Liver (tissue), 9 donors: ENCODE data around the gene USP38. TPM values are rescaled to one million over a fixed set of nuclear protein-coding genes. Genes with fewer than 3 reads are reported as not detected.

Experiments used
- DNase-seq: peaks from one replicate; pipeline ENCODE4 v3.0.0-alpha.2; 2017; ENCODE audit warnings: low spot score
- H3K27ac ChIP-seq, 2 donors: one replicate each; pipeline ENCODE4 v1.7.0; 2013; ENCODE audit warnings: inconsistent platforms in 2 of 2, low read length in 2 of 2, control low read depth in 1 of 2, low read depth in 1 of 2, mild to moderate bottlenecking in 1 of 2
- H3K27me3 ChIP-seq, 4 donors: one replicate each; pipeline versions ENCODE4 v1.6.1 to v1.7.0; 2013; ENCODE audit warnings: low read length in 3 of 4, inconsistent platforms in 1 of 4, mild to moderate bottlenecking in 1 of 4, moderate library complexity in 1 of 4; ENCODE audit not compliant: control insufficient read depth in 4 of 4, insufficient read depth in 4 of 4
- H3K36me3 ChIP-seq, 4 donors: one replicate each; pipeline versions ENCODE4 v1.6.1 to v1.7.0; 2013; ENCODE audit warnings: low read length in 3 of 4, mild to moderate bottlenecking in 3 of 4, low read depth in 1 of 4, moderate library complexity in 1 of 4; ENCODE audit not compliant: control insufficient read depth in 4 of 4, insufficient read depth in 3 of 4
- H3K4me1 ChIP-seq, 4 donors: one replicate each; pipeline versions ENCODE4 v1.6.1 to v1.7.0; 2013; ENCODE audit warnings: low read length in 3 of 4, mild to moderate bottlenecking in 3 of 4, moderate library complexity in 1 of 4; ENCODE audit not compliant: control insufficient read depth in 4 of 4, insufficient read depth in 4 of 4
- H3K4me3 ChIP-seq, 3 donors: one replicate each; pipeline versions ENCODE4 v1.6.1 to v1.7.0; 2013; ENCODE audit warnings: low read length in 3 of 3, control low read depth in 1 of 3, low read depth in 1 of 3, mild to moderate bottlenecking in 1 of 3
- H3K9ac ChIP-seq, 2 donors: one replicate each; pipeline ENCODE4 v1.7.0; 2013; ENCODE audit warnings: low read length in 2 of 2, mild to moderate bottlenecking in 2 of 2, moderate library complexity in 2 of 2, control low read depth in 1 of 2, low read depth in 1 of 2
- H3K9me3 ChIP-seq, 4 donors: one replicate each; pipeline versions ENCODE4 v1.6.1 to v1.7.0; 2013; ENCODE audit warnings: low read length in 3 of 4; ENCODE audit not compliant: control insufficient read depth in 4 of 4
- ATF3 ChIP-seq: IDR thresholded peaks from 2 replicates; pipeline ENCODE4 v1.6.1; 2016; ENCODE audit warnings: antibody characterized with exemption
- EGR1 ChIP-seq, 2 donors: IDR thresholded peaks; 2 replicates each; pipeline ENCODE4 v1.6.1; 2016 to 2018; ENCODE audit warnings: antibody characterized with exemption in 2 of 2, low read depth in 2 of 2
- FOXA1 ChIP-seq: IDR thresholded peaks from 2 replicates; pipeline ENCODE4 v1.6.1; 2016; ENCODE audit warnings: antibody characterized with exemption
- FOXA2 ChIP-seq: IDR thresholded peaks from 2 replicates; pipeline ENCODE4 v1.6.1; 2016; ENCODE audit warnings: antibody characterized with exemption
- GABPA ChIP-seq, 2 donors: IDR thresholded peaks in 1 of 2; conservative IDR thresholded peaks in 1 of 2; 2 replicates each; pipeline ENCODE4 v1.6.1; 2016; ENCODE audit warnings: antibody characterized with exemption in 2 of 2, mild to moderate bottlenecking in 1 of 2, moderate library complexity in 1 of 2
- HNF4A ChIP-seq, 2 donors: conservative IDR thresholded peaks; 2 replicates each; pipeline ENCODE4 v1.6.1; 2016; ENCODE audit warnings: antibody characterized with exemption in 2 of 2, mild to moderate bottlenecking in 2 of 2
- HNF4G ChIP-seq: IDR thresholded peaks from 2 replicates; pipeline ENCODE4 v1.6.1; 2016; ENCODE audit warnings: antibody characterized with exemption
- JUND ChIP-seq, 2 donors: IDR thresholded peaks; 2 replicates each; pipeline ENCODE4 v1.6.1; 2016; ENCODE audit warnings: antibody characterized with exemption in 2 of 2
- NR2F2 ChIP-seq: IDR thresholded peaks from 2 replicates; pipeline ENCODE4 v1.6.1; 2016; ENCODE audit warnings: antibody characterized with exemption
- RAD21 ChIP-seq, 2 donors: IDR thresholded peaks; 2 replicates each; pipeline ENCODE4 v1.6.1; 2016; ENCODE audit warnings: antibody characterized with exemption in 2 of 2, mild to moderate bottlenecking in 2 of 2
- REST ChIP-seq: IDR thresholded peaks from 2 replicates; pipeline ENCODE4 v1.6.1; 2016; ENCODE audit warnings: antibody characterized with exemption, mild to moderate bottlenecking
- RXRA ChIP-seq, 2 donors: IDR thresholded peaks; 2 replicates each; pipeline ENCODE4 v1.6.1; 2017 to 2018; ENCODE audit warnings: antibody characterized with exemption in 2 of 2, mild to moderate bottlenecking in 1 of 2
- SP1 ChIP-seq: IDR thresholded peaks from 2 replicates; pipeline ENCODE4 v1.6.1; 2018; ENCODE audit warnings: antibody characterized with exemption, mild to moderate bottlenecking
- TAF1 ChIP-seq: conservative IDR thresholded peaks from 2 replicates; pipeline ENCODE4 v1.6.1; 2016; ENCODE audit warnings: antibody characterized with exemption, mild to moderate bottlenecking
- YY1 ChIP-seq: IDR thresholded peaks from 2 replicates; pipeline ENCODE4 v1.6.1; 2016; ENCODE audit warnings: antibody characterized with exemption, mild to moderate bottlenecking
- ZBTB33 ChIP-seq: IDR thresholded peaks from 2 replicates; pipeline ENCODE4 v1.6.1; 2016; ENCODE audit warnings: antibody characterized with exemption
- WGBS: extraction: QIAGEN DNeasy Blood & Tissue Kit; methylation state at CpG from one replicate; pipeline ENCODE4 v1.1.7; 2013; 5-methylcytosine and 5-hydroxymethylcytosine counted together
- polyA plus RNA-seq, 2 donors: library from polyadenylated mRNA; stranded (reverse) in 1 of 2; unstranded in 1 of 2; fragments of 200-250 nt in 1 of 2; fragments of >200 nt in 1 of 2; fragmentation: Nextera tagmentation in 1 of 2; extraction: Ambion mirVana in 1 of 2; gene quantifications; one replicate each; pipeline versions ENCODE4 v1.2.1 to v1.2.3, GENCODE V29; 2013 to 2015
- total RNA-seq, 2 donors: library from RNA; depleted of rRNA; stranded (reverse); fragments of >200 nt; gene quantifications; one replicate each; pipeline ENCODE4 v1.2.3, GENCODE V29; 2014
- TF ChIP-seq, protein P1 (sequence below): IDR thresholded peaks from 2 replicates; pipeline ENCODE4 v1.6.1; 2016; ENCODE audit warnings: antibody characterized with exemption
- TF ChIP-seq, protein P2 (sequence below): fragments of 150-350 bp; IDR thresholded peaks from 2 replicates; pipeline ENCODE4 v1.5.1; 2017; ENCODE audit warnings: improper control_type of control experiment, low read depth, low read length; ENCODE audit not compliant: missing input control
- donor health status: healthy.
- donor health status: healthy.
- donor health status: healthy.
- donor health status: healthy.
- donor health status: healthy.

The USP38 gene
- total and polyA plus RNA-seq, 4 donors = 6.1 to 36.1 (median 18.2) TPM

GRCh38 chr4:143254491-143255226 lies 69.9 kb downstream of the USP38 start:
- no peaks in the 10 kb centered on the region for H3K36me3 ChIP-seq
- TF ChIP-seq FOXA1 (no peak), REST (no peak), EGR1 (IDR thresholded peaks at IDR 0.05; ENCODE audit: low read depth in 2 of 2) (no peak), YY1 (no peak), FOXA2 (no peak), JUND (IDR thresholded peaks at IDR 0.05) (no peak), HNF4A (conservative IDR thresholded peaks at IDR 0.05) (no peak), TAF1 (no peak), SP1 (no peak), HNF4G (no peak), NR2F2 (no peak), RAD21 (IDR thresholded peaks at IDR 0.05) (no peak), GABPA (IDR thresholded peaks at IDR 0.05 in 1 of 2, conservative IDR thresholded peaks at IDR 0.05 in 1 of 2) (no peak), ATF3 (no peak), RXRA (IDR thresholded peaks at IDR 0.05) (no peak), ZBTB33 (no peak)
- TF ChIP-seq, protein P1, sequence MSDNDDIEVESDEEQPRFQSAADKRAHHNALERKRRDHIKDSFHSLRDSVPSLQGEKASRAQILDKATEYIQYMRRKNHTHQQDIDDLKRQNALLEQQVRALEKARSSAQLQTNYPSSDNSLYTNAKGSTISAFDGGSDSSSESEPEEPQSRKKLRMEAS = no peak
- TF ChIP-seq, protein P2, sequence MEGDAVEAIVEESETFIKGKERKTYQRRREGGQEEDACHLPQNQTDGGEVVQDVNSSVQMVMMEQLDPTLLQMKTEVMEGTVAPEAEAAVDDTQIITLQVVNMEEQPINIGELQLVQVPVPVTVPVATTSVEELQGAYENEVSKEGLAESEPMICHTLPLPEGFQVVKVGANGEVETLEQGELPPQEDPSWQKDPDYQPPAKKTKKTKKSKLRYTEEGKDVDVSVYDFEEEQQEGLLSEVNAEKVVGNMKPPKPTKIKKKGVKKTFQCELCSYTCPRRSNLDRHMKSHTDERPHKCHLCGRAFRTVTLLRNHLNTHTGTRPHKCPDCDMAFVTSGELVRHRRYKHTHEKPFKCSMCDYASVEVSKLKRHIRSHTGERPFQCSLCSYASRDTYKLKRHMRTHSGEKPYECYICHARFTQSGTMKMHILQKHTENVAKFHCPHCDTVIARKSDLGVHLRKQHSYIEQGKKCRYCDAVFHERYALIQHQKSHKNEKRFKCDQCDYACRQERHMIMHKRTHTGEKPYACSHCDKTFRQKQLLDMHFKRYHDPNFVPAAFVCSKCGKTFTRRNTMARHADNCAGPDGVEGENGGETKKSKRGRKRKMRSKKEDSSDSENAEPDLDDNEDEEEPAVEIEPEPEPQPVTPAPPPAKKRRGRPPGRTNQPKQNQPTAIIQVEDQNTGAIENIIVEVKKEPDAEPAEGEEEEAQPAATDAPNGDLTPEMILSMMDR = no peak
- no peak for DNase-seq
- no peaks in the 10 kb centered on the region for H3K27me3 ChIP-seq
- no peaks in the 10 kb centered on the region for H3K9me3 ChIP-seq
- WGBS = 76% methylated on average over 5 of the region's 5 CpGs
- no peak overlapping the region for H3K4me3 ChIP-seq
- H3K4me1 ChIP-seq = no peaks in the 10 kb centered on the region
- H3K27ac ChIP-seq = no peak overlapping the region
- H3K9ac ChIP-seq = no peak overlapping the region
